Measurements from ENCODE around the gene MAP4K4.

DNA sequence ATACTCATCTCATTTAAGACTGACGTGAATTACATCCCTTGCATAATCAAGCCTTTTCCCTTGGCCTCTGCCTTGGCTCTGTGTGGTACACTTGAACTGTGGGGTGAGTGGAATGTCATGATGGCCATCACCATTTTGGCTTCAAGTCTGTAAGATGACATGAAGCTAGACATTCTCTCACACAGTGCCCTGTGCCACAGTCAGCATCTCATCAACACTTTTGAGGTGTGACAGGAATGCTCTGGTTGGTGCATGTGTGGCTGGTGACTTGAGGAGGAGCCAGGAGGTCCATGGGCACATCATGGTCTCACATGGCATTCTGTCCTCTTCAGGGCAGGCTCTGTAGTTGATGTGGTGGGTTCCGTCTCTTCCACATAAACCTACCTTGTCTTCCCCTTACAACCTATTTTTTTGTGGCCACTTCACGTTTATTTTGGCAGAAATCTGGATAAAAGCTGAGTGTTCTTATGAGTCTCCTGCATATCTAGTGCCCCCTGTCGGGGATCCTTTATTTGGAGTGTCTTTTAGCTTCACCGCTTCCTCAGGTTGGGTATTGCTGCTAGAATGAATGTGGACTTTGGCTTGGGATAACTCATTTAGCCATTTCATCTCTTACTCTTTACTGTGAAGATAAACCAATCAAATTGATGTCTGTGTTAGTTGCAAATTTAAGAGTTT, 28.1 kb downstream of the MAP4K4 start:
- TF ChIP-seq, protein P1, sequence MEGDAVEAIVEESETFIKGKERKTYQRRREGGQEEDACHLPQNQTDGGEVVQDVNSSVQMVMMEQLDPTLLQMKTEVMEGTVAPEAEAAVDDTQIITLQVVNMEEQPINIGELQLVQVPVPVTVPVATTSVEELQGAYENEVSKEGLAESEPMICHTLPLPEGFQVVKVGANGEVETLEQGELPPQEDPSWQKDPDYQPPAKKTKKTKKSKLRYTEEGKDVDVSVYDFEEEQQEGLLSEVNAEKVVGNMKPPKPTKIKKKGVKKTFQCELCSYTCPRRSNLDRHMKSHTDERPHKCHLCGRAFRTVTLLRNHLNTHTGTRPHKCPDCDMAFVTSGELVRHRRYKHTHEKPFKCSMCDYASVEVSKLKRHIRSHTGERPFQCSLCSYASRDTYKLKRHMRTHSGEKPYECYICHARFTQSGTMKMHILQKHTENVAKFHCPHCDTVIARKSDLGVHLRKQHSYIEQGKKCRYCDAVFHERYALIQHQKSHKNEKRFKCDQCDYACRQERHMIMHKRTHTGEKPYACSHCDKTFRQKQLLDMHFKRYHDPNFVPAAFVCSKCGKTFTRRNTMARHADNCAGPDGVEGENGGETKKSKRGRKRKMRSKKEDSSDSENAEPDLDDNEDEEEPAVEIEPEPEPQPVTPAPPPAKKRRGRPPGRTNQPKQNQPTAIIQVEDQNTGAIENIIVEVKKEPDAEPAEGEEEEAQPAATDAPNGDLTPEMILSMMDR (conservative IDR thresholded peaks at IDR 0.05) = 0 out of 2 replicates have a peak, but pooled peaks have one; percentile 5
- TF ChIP-seq ZFX (IDR thresholded peaks at IDR 0.05) = no peak

Measured in C4-2B (cell line).